ENCODE data around the gene OBSCN.
"Not testable (repeated sequence)": the region's sequence is repeated elsewhere in the genome, so short reads cannot be mapped to it uniquely, and the experiment has no call there.

OBSCN gene

DNA sequence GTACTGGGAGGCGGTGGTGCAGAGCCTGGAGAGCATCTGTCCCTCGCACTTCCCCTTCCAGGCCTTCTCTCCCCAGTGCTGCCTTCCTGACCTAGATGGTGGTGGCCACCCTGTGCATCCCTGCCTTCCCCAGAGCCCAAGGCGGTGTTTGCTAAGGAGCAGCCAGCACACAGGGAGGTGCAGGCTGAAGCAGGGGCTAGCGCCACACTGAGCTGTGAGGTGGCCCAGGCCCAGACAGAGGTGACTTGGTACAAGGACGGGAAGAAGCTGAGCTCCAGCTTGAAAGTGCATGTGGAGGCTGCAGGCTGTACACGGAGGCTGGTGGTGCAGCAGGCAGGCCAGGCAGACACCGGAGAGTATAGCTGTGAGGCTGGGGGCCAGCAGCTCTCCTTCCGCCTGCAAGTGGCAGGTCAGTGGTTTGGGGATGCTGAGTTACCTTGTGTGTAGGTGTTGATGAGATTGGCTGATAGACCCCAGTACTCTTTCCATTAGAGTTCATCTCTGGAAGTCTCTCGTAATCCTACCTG lies 51.6 kb downstream of the OBSCN start:
- no peak overlapping the region for H3K9ac ChIP-seq (ENCODE audit: low read depth, low read length)

DNA sequence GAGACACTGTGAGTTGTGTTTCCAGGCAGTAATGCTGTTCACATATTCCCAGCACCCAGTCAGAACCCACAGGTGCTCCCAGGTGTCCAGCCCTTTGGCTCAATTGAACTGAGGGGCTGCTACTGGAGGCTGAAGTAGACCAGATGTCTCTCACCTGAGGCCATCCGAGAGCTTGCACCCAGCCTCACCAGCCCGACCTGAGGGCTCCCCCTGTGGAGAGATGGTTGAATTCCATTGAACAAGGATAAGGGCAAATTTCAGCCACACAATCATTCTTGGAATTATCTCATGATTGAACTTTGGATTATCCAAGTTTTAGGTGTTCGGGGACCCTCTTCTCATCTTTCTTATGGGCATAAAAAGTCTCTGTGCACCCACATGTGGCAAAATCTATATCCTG lies 52.1 kb downstream of the OBSCN start:
- Histone ChIP-seq H3K9ac (ENCODE audit: low read depth, low read length) (no peak overlapping the region), H3K4me1 (ENCODE audit: insufficient read depth, low read length) (no peaks in the 10 kb centered on the region), H3K36me3 (ENCODE audit: insufficient read depth, low read length) (no peaks in the 10 kb centered on the region), H3K9me3 (ENCODE audit: control insufficient read depth, insufficient read depth, low read length) (no peaks in the 10 kb centered on the region)

More for the DNA sequence above, 51.6 kb downstream of the OBSCN start:
- H3K9me3 ChIP-seq (ENCODE audit: control insufficient read depth, insufficient read depth, low read length), result no peaks in the 10 kb centered on the region
- H3K4me1 ChIP-seq (ENCODE audit: insufficient read depth, low read length), result no peaks in the 10 kb centered on the region
- H3K36me3 ChIP-seq (ENCODE audit: insufficient read depth, low read length), result no peaks in the 10 kb centered on the region

DNA sequence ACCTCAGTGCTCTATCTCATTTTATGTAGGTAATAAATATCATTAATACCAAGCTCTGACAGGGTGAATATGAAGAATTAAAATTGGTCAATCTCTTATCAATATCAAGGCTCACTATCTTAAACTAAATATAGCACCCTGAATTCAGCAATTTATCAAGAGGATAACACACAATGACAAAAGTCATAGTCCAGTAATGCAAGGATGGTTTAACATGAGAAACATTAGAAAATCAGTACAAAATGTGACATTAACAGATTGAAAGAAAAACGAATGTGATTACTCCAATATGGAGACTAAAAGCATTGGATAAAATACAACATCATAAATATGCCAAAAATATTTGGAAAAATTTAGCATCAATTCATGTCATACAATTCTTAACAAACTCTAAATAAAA lies 53.9 kb downstream of the OBSCN start:
- Histone ChIP-seq H3K36me3 (ENCODE audit: insufficient read depth, low read length) (no peaks in the 10 kb centered on the region), H3K9ac (ENCODE audit: low read depth, low read length) (no peak overlapping the region)

DNA sequence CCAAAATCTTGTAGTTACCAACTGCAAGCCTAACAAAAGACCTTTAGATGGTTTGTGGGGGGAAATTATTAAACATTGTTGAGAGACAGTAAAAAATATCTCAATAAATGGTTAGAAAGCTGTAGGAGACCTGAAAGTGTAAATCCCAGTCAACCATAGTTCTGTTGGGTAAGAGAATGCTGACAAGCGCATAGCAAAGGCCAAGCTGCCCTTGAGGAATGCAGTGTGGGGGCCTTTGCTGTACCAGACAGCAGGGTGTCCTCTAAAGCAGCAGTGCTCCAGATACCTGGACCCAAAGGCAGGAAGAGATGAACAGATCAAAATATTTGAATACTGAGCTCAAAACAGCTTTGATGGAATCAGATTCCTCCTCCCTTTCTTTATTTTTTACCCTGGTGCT lies 54.6 kb downstream of the OBSCN start:
- no peak overlapping the region for H3K9ac ChIP-seq (ENCODE audit: low read depth, low read length)
- H3K36me3 ChIP-seq (ENCODE audit: insufficient read depth, low read length), result 0 out of 2 replicates have a peak, but pooled peaks cover 3% of the 10 kb centered on the region
- H3K9me3 ChIP-seq (ENCODE audit: control insufficient read depth, insufficient read depth, low read length), result no peaks in the 10 kb centered on the region
- H3K4me1 ChIP-seq (ENCODE audit: insufficient read depth, low read length), result no peaks in the 10 kb centered on the region

More for the DNA sequence above, 53.9 kb downstream of the OBSCN start:
- Histone ChIP-seq H3K4me1 (ENCODE audit: insufficient read depth, low read length) (no peaks in the 10 kb centered on the region), H3K9me3 (ENCODE audit: control insufficient read depth, insufficient read depth, low read length) (no peaks in the 10 kb centered on the region)

DNA sequence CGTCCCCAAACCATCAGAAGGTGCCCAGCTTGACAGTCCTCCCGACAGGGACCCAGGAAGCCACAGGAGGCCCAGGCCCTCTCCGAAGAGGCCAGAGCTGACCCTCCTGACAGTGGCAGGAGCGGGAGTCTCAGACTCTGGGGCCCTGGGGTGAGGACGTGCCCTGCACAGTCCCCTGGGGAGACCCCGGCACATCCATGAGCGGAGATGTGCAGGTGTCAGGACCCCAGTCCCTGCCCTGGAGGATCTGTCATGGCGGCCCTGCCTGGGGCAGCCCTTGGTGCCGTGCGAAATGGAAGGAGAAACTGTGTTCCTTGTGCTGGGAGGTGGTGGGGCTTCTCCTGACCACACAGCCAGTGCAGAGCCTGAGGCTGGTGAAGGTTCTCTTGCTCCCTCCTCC lies 55.8 kb downstream of the OBSCN start:
- 0 out of 2 replicates have a peak, but pooled peaks cover 3% of the 10 kb centered on the region for H3K36me3 ChIP-seq (ENCODE audit: insufficient read depth, low read length)
- no peaks in the 10 kb centered on the region for H3K9me3 ChIP-seq (ENCODE audit: control insufficient read depth, insufficient read depth, low read length)
- no peaks in the 10 kb centered on the region for H3K4me1 ChIP-seq (ENCODE audit: insufficient read depth, low read length)
- no peak overlapping the region for H3K9ac ChIP-seq (ENCODE audit: low read depth, low read length)

DNA sequence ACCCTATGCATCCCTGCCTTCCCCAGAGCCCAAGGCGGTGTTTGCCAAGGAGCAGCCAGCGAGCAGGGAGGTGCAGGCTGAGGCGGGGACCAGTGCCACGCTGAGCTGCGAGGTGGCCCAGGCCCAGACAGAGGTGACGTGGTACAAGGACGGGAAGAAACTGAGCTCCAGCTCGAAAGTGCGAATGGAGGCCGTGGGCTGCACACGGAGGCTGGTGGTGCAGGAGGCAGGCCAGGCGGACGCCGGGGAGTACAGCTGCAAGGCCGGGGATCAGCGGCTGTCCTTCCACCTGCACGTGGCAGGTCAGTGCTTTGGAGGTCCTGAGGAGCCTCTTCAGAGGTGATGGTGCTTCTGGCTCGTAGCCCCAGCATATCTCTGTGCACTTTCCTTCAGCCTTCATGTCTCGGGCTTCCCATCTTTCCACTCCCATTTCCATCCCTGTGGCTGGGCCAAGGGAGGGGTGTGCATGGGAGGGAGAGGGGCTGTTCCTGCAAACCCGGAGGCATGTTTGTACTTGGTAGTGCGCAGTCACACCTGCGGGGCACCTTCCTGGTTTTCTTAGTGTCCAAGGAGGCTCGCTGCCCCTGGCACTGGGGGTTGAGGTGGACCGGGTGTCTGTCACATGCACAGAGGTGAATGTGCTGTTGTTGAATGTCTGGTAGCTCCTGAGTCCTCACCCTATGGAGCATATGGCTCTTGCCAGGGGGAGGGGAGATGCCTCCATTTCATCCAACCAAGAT lies 56.4 kb downstream of the OBSCN start:
- no peaks in the 10 kb centered on the region for H3K9me3 ChIP-seq (ENCODE audit: control insufficient read depth, insufficient read depth, low read length)
- H3K9ac ChIP-seq (ENCODE audit: low read depth, low read length), result no peak overlapping the region
- H3K36me3 ChIP-seq (ENCODE audit: insufficient read depth, low read length), result 0 out of 2 replicates have a peak, but pooled peaks cover 3% of the 10 kb centered on the region
- H3K4me1 ChIP-seq (ENCODE audit: insufficient read depth, low read length), result no peaks in the 10 kb centered on the region

DNA sequence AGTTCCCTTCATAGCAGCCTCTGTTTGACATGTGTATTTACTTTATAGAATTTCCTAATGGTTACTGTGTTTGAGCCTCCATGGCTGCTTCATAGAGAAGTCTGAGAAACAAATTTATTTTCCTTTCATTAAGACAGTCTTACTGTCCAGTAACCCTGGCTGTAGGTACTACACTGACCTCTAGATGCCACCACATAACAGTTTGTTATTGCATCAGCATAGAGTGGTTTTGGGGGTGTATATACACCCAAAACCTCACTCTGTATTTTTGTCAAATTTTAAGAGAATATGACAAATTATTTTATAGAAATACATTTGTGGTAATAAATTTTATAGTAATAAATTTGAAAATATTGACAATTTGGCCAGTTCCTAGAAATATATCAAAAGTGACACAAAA lies 57.3 kb downstream of the OBSCN start:
- Histone ChIP-seq H3K9ac (ENCODE audit: low read depth, low read length) (no peak overlapping the region), H3K9me3 (ENCODE audit: control insufficient read depth, insufficient read depth, low read length) (no peaks in the 10 kb centered on the region), H3K4me1 (ENCODE audit: insufficient read depth, low read length) (no peaks in the 10 kb centered on the region), H3K36me3 (ENCODE audit: insufficient read depth, low read length) (0 out of 2 replicates have a peak, but pooled peaks cover 3% of the 10 kb centered on the region)

DNA sequence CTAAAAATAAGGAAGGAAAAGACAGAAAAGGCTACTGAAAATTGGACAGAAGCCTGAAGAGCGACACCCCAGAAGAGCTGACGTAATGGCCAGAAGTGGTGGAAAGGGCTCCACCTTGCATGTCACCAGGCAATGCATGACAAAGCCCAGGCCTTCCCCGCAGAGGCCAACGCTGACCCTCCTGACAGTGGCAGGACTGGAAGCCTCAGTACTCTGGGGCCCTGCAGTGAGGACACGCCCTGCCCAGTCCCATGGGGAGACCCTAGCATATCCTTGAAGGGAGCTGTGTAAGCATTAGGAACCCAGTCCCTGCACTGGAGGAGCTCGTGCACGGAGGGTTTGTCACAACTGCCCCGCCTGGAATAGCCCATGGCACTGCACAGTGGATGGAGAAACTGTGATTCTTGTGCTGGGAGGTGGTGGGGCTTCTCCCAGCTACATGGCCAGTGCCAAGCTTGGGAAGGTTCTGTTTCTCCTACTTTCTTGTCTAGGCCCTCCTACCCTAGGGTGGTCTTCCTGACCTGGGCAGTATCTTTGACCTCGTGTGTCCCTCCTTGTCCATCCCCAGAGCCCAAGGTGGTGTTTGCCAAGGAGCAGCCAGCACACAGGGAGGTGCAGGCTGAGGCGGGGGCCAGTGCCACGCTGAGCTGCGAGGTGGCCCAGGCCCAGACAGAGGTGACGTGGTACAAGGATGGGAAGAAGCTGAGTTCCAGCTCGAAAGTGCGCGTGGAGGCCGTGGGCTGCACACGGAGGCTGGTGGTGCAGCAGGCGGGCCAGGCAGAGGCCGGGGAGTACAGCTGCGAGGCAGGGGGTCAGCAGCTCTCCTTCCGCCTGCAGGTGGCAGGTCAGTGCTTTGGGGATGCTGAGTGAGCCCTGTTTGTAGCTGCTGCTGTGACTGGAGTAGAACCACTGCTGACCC lies 60.4 kb downstream of the OBSCN start:
- H3K4me1 ChIP-seq (ENCODE audit: insufficient read depth, low read length), result no peaks in the 10 kb centered on the region
- H3K9ac ChIP-seq (ENCODE audit: low read depth, low read length), result no peak overlapping the region
- H3K9me3 ChIP-seq (ENCODE audit: control insufficient read depth, insufficient read depth, low read length), result no peaks in the 10 kb centered on the region
- H3K36me3 ChIP-seq (ENCODE audit: insufficient read depth, low read length), result peaks cover 3% of the 10 kb centered on the region; the same call in 1 of the 2 replicates

DNA sequence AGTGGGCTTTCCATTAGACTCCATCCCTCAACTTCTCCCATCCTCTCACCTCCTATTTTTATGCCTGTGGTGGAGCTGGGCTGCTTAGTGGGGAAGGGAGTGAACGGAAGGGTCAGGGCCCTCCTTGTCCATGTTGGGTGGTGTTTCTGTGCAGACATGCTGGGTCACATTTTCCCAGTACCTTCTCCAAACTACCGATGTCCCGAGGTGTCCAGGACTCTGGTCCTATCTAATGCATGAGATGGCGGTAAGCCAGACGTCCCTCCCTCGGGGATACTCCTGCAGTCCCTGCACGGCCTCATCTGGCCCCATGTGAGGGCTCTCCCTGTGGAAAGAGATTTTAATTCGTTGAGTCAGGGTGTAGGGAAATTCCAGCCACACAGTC lies 61.0 kb downstream of the OBSCN start:
- H3K4me1 ChIP-seq (ENCODE audit: insufficient read depth, low read length), result no peaks in the 10 kb centered on the region
- no peaks in the 10 kb centered on the region for H3K9me3 ChIP-seq (ENCODE audit: control insufficient read depth, insufficient read depth, low read length)
- H3K36me3 ChIP-seq (ENCODE audit: insufficient read depth, low read length), result peaks cover 3% of the 10 kb centered on the region; the same call in 1 of the 2 replicates
- no peak overlapping the region for H3K9ac ChIP-seq (ENCODE audit: low read depth, low read length)

DNA sequence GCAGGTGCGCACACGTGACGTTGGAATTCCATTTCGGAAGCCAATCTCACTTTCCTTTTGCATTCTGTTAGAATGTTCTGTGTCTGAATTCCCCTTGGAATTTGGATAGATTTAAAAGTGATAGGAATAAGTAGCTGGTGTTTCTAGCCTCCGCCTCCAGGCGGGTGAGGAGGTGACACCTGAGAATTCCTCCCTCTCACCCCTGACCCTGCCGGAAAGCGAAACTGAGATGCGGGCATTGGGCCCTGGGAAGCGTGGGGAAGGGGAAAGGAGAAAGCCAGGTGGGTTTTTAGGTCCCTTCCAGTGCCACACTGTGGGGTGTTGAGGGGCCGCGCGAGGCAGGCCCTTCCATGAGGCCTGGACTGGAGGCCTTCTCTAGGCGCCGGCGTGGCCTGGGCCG lies 61.6 kb downstream of the OBSCN start:
- not testable (repeated sequence) for H3K36me3 ChIP-seq (ENCODE audit: insufficient read depth, low read length); H3K4me1 ChIP-seq (ENCODE audit: insufficient read depth, low read length); H3K9me3 ChIP-seq (ENCODE audit: control insufficient read depth, insufficient read depth, low read length); H3K9ac ChIP-seq (ENCODE audit: low read depth, low read length)

DNA sequence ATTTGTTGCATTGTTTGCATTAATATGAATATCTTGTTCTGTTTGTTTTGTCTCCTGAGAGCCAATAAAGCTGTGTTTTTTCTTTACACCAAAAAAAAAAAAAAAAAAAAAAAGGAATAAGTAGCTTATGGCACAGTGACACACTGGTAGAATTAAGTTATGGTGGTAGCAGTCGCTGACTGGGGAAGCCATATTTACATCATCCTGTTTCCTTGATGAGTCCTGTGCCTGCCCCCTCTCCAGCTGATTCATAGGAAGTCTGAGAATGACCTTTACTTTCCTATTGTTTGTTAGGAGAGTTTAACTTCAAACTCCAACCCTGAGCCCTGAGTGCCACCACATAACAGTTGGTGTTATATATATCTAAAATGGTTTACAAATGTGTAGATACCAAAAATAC lies 62.2 kb downstream of the OBSCN start:
- Histone ChIP-seq H3K4me1 (ENCODE audit: insufficient read depth, low read length) (no peaks in the 10 kb centered on the region), H3K9me3 (ENCODE audit: control insufficient read depth, insufficient read depth, low read length) (no peaks in the 10 kb centered on the region), H3K9ac (ENCODE audit: low read depth, low read length) (no peak overlapping the region), H3K36me3 (ENCODE audit: insufficient read depth, low read length) (peaks cover 3% of the 10 kb centered on the region; the same call in 1 of the 2 replicates)

DNA sequence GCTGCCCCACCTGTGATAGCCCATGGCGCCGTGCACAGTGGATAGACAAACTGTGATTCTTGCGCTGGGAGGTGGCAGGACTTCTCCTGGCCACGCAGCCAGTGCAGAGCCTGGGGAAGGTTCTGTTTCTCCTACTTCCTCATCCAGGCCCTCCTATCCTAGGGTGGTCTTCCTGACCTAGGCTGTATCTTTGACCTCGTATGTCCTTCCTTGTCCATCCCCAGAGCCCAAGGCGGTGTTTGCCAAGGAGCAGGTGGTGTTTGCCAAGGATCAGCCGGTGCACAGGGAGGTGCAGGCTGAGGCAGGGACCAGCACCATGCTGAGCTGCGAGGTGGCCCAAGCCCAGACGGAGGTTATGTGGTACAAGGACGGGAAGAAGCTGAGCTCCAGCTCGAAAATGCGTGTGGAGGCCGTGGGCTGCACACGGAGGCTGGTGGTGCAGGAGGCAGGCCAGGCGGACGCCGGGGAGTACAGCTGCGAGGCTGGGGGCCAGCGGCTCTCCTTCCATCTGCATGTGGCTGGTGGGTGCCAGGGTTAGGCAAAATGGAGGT lies 63.9 kb downstream of the OBSCN start:
- no peaks in the 10 kb centered on the region for H3K4me1 ChIP-seq (ENCODE audit: insufficient read depth, low read length)

DNA sequence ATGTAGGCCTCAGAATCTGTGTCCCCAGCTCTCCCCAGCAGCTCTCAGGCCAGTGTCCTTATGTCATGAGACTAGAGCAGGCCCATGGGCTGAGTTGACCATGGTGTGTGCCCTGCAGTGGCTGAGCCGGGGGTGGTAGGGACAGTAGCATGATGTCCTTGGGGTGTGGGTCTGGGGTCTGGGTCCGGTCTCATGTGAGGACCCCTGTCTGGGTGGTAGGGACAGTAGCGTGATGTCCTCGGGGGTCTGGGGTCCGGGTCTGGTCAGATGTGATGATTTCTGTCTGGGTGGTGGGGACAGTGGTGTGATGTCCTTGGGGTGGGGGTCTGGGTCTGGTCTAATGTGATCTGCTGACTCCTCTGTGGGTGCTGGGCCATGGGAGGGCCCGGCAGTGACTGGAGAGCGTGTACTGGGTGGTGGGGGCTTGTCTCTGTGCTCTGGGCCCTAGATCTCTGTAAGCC lies 64.5 kb downstream of the OBSCN start:
- H3K36me3 ChIP-seq (ENCODE audit: insufficient read depth, low read length), result no peaks in the 10 kb centered on the region; the same call in 1 of the 2 replicates
- no peak overlapping the region for H3K9ac ChIP-seq (ENCODE audit: low read depth, low read length)
- H3K4me1 ChIP-seq (ENCODE audit: insufficient read depth, low read length), result no peaks in the 10 kb centered on the region

More for the DNA sequence above, 63.9 kb downstream of the OBSCN start:
- peaks cover 3% of the 10 kb centered on the region; the same call in 1 of the 2 replicates for H3K36me3 ChIP-seq (ENCODE audit: insufficient read depth, low read length)
- no peaks in the 10 kb centered on the region for H3K9me3 ChIP-seq (ENCODE audit: control insufficient read depth, insufficient read depth, low read length)
- H3K9ac ChIP-seq (ENCODE audit: low read depth, low read length), result no peak overlapping the region

More for the DNA sequence above, 64.5 kb downstream of the OBSCN start:
- H3K9me3 ChIP-seq (ENCODE audit: control insufficient read depth, insufficient read depth, low read length), result no peaks in the 10 kb centered on the region
